GM19025 (cell line): ENCODE data around the gene OTOG.

Experiments used
- ATAC-seq: cut with Tn5 transposase; IDR thresholded peaks from one replicate; pipeline ENCODE4 v1.9.1; 2021; ENCODE audit warnings: mild to moderate bottlenecking, low read depth, moderate library complexity; ENCODE audit not compliant: unreplicated experiment

Gene OTOG

DNA sequence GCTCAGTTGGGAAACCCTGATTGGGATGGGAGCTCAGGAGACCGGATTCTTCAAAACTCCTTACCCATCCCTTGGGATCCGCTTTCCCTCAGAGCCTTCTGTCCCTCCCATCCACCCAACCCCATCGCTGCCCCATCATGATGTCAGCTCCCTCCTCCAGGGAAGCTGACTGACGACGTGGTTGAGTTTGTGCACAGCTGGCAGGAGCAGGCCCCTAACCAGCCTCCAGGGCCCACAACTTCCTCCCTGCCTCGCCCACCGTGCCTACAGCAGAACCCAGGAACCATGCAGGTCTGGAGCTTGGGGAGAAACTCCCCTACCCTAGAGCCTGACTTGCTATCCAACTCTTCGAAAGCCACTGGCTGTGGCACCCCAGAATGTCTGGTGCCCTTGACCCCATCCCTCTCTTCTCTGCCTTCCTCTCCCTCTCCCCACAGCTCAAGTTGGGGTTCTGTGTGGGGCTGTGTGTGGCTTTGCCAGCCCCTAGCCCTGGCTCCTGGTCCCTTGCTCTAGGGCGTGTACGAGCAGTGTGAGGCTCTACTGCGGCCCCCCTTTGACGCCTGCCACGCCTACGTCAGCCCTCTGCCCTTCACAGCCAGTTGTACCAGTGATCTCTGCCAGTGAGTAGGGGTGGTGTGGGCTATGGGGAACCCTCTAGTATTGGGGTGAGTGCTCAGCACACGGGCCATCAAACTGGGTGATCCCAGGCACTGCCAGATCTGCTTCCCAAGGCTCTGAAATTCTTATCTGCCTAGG, 11.1 kb downstream of the OTOG start:
- no peak for ATAC-seq

DNA sequence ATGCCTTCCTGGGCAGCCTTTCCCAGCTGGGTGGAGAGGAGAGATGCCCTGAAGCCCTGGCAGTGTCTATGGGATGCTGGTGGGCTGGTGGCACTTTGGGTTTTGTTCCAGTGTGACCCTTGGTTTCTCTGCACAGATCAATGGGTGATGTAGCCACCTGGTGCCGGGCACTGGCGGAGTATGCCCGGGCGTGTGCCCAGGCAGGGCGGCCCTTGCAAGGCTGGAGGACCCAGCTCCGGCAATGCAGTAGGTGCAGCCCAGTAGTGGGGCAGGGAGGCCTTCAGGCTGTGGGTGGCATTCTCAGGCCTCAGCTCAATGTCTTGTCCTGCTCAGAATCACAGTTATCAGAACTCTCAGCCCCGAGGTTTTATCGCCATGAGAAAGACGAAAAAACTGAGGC, 11.9 kb downstream of the OTOG start:
- ATAC-seq = no peak

DNA sequence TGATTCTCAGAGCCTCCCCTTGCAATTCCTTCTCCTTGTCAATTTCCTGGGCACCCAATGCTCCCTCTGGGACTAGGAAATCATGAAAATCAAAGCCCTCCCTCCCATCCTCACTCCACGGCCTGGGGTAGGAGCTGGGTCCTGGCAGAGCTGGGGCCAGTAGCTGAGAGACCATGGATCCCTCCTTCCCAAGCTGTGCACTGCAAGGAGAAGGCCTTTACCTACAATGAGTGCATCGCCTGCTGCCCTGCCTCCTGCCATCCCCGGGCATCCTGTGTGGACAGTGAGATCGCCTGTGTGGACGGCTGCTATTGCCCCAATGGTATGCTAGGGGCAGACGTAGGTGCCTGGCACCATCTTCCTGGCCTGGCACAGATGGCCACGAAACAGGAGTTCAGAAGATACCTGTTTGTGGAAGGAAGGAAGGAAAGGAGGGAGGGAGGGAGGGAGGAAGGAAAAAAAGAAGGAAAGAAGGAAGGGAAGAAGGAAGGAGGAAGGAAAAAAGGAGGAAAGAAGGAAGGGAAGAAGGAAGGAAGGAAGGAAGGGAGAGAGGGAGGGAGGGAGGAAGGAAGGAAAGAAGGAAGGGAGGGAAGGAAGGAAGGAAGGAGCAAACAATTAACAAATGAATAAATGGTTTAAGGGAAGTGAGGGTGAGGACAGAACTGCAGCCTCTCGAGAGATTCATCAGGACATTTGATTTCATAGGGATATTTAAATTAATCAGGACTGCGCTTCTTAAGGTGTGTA, 12.5 kb downstream of the OTOG start:
- no peak for ATAC-seq

DNA sequence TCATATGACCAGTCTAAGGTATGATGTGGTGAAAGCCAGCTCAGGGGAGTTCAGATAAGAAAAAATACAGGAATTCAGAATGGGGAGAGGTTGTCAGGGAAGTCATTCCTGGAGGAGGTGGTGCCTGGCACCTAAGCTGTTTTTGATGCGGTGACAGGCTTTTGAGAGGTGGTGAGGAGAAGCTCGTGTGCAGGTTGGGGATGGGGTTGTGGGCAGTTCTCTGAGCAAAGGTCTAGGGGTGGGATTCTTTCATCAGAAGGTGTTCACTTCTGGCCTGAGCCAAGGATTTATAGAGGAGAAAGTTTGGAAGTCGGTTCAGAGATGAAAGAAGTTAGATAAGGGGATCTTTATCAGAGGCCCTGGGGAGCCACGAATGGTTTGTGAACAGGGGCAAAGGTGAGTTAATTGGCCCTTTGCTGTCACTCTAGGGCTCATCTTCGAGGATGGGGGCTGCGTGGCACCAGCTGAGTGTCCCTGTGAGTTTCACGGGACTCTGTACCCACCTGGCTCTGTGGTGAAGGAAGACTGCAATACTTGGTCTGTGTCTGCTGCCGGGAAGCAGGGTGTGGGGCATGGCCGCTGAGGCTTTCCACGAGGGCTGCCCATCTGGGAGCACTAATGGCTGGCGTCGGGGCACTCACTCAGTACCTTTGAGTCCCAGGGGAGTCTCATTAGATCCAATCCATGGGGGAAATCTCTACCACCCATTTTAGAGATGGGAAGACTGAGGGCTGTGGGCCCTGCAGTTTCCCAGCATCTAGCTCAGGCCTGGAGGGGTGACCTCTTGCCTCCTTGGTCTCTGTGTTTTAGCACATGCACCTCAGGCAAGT, 13.4 kb downstream of the OTOG start:
- no peak for ATAC-seq

- ATAC-seq = no peak
These were observed 14.0 kb downstream of the OTOG start for GRCh38 chr11:17561111-17561415.

- no peak for ATAC-seq
These were observed 14.5 kb downstream of the OTOG start for GRCh38 chr11:17561526-17561925.

GRCh38 chr11:17563231-17563646, 16.2 kb downstream of the OTOG start:
- no peak for ATAC-seq

GRCh38 chr11:17563961-17564686, 17.1 kb downstream of the OTOG start:
- ATAC-seq = no peak

GRCh38 chr11:17564687-17565042, 17.6 kb downstream of the OTOG start:
- no peak for ATAC-seq

DNA sequence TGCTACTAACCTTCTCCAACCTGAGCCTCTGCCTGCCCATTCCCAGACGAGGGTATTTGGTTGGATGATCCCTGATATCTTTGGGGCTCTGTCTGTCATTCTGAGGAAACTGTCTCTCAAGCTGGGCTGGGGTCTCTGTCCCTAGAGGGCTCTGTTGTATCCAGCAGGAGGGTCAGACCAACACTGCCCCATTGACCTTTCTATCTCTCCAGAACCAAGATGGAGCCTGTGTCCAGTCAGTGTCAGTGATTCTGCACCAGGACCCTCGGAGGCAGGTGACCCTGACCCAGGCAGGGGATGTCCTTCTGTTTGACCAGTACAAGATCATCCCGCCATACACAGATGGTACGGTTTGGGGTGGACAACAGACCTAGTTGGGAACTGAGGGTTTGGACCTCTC, 21.9 kb downstream of the OTOG start:
- no peak for ATAC-seq

DNA sequence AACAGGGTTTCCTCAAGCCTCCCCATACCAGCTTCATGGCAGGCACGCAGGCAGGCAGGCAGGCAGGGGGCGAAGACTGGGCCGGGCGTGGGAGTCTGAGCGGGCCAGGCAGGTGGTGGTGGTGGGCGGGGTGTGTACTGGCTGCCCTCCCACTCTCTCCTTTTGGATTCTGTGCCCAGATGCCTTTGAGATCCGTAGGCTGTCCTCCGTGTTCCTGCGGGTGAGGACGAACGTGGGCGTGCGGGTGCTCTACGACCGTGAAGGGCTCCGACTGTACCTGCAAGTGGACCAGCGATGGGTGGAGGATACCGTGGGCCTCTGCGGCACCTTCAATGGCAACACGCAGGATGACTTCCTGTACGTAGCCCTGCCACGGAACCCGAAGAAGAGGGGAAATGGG, 23.0 kb downstream of the OTOG start:
- no peak for ATAC-seq

GRCh38 chr11:17571431-17572358, 24.6 kb downstream of the OTOG start:
- no peak for ATAC-seq

DNA sequence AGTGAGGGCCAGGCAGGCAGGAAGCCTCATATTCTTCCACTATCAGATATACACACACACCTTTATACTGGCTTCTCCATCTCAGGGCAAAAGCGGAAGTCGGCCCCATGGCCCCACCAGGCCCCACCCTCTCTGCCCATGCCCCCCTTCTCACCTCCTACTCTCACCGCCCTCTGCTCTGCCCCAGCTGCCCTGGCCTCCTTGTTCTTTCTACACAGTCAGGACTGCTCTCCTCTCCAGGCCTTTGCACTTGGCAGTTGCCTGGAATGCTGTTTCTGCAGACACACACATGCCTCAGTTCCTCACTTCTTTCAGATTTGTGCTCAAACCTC, 25.3 kb downstream of the OTOG start:
- ATAC-seq = no peak

GRCh38 chr11:17572791-17573460, 25.9 kb downstream of the OTOG start:
- ATAC-seq = no peak

DNA sequence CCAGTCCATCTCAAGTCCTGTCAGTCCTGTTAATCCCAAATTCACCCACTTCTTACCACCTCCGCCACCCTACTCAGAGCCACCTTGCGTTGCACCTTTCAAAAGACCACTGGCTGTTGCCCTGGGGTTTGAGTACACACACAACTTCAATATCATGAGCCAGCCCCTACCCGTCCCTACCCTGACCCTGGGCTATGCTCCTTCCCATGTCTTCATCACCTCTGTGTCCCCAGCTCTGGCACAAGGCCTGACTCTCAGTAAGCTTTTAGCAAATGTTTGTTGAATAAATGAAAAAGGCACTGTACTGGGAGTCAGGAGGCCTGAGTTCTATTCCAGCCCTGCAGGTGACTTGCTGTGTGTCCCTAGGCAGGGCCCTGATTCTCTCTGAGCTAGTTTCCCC, 26.5 kb downstream of the OTOG start:
- ATAC-seq = no peak

- no peak for ATAC-seq
These were observed 27.4 kb downstream of the OTOG start for GRCh38 chr11:17574141-17575091.

GRCh38 chr11:17575431-17576425, 28.7 kb downstream of the OTOG start:
- ATAC-seq = no peak
